Measurements from ENCODE around the gene CCL21.

The CCL21 gene

DNA sequence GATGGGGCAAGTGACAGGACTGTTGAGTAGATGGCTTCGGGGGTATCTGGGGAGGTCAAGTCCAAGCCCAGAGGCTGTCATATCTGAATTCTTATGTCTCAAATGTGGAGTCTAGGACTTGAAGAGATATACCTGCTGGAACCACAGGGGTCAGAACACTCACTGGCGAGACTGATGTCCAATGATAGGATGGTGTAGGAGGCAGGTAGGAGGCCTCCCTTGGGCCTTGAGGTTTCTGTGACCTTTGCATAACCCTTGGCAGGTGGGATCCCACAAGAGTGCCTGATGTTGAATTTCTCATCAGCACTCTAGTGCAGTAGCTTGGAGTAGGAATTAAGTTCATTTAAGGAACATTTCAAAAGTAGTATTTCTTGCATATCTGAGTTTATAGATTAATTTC lies 2.8 kb downstream of the CCL21 start:
- no peak for DNase-seq (ENCODE audit: low read depth in 2 of 2)

DNA sequence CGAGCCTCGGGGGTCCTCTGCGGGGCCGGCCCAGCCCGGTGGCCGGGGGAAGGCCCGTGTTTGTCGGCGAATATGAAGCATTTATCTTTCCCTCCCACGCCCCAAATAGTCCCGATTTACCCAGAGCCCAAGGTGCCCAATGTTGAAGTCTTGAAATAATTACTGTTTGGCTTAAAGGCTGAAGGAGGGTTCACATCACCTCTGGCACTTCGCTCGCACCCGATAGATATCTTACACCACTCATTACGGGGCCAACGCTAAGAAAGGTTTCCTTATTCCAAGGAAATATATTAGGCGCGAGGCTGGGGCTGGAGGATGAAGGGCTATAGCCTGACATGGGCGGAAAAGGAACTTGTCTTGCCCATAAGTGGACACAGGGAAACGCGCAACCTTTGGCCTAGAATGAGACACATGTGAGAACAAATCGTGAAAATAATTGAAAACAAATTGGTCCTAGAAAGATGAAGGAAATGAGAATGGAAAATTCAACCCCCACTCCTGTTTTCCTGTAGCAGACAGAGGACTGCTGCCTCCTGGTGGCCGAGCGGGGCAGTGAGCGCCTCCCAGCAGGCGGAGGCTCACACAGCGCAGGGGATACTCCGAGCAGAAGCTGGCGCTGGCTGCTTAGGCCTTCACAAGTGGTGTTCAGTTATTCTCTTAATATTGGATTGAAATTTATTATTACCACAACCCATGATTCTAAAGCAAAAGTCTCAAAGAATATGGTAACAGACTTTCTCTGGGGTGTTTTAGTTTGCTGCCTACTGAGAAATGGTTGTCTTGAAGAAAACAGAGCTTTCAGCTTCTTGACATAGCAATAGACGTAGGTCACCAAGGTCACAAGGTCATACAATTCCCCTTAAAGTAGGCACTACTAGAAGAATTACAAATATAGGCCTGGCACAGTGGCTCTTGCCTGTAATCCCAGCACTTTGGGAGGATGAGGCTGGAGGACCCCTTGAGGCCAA lies 7.9 kb downstream of the CCL21 start:
- peak; percentile 62 to 72 for DNase-seq (ENCODE audit: low read depth in 2 of 2)

DNA sequence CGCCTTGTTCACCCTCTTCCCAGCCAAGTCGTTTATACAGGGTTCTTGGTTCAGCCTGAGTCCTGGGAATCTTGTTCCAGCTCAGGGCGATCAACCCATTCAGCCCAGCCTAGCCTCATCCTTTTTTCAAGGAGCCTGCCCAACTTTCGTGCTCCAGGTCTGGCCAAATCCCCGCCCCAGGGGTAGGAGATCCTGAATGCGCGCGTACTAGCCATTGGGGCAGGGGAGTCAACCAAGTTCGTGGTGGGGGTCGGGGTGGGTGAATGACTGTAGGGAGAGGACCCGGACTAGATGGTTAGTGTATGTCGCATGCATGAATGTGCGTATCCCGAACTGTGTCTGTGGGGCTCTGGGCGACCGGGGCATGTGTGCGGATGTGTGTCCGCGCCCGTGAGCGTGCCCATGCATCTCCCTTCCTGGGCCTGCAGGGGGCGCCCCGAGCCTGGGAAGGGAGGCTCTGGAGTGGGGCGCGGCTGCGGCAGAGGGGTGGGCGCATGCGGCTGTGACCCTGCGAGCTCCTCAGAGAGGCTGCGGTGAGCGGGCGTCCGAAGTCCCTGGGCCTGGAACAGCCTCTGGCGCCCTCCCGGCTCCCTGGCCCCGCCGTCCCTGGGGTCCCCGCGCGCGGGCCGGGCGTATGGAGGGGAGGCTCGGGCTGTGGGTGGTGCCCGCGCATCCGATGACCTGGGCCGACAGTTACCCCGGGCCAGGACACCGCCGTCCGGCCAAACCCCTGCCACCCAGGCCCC lies 8.7 kb downstream of the CCL21 start:
- DNase-seq (ENCODE audit: low read depth in 2 of 2), result peak; percentile 41 to 58

DNA sequence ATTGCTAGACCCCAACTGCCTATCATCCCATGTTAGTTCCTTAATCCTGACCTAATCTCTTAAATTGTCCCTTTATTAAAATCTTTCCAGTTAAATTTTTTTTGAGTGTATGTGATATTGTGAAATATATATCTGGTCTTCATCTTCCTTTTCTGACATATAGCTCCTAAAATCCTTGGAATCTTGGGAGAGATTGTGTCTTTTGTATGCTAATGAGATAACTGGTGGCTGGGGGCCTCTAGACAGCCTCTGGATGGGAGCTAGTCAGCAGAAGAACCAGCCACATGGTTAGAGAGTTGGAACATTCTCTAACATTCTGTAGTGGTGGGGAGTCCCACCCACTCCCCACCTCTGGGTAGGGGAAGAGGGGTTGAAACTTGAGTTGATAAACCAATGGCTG lies 15.1 kb downstream of the CCL21 start:
- no peak for DNase-seq (ENCODE audit: low read depth in 2 of 2)

DNA sequence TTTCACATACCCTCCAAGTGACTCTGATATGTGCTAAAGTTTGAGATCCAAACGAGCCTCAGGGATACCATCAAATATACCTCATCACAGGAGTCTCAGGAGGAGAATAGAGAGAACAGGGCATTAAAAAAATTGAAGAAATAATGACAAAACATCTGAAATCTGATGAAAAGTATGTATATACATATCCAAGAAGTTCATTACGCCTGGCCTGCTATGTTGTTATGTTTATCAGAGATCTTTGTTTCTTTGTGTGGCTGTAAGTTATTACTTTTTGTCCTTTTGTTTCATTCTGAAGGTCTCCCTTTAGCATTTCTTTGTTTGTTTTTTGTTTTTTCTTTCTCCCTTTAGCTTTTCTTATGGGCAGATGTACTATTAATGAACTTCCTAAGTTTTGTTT lies 16.4 kb downstream of the CCL21 start:
- no peak for DNase-seq (ENCODE audit: low read depth in 2 of 2)

DNA sequence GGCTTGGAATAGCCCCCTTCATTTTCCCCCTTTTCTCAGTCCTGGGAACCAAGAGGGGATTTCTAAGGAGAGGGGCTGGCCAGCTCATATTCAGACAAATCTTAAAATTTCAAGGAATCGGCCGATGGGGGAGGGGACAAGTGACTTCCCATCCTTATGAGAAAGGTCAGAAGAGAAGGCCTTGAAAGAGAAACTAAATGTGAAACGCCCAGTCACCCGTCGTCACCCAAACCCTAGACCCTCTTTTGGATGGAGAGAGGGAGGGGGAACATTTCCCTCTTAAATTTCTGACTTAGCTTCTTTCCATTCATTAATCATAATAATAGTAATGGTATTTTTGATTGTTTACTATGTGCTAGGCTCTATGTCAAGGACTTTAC lies 18.0 kb downstream of the CCL21 start:
- no peak for DNase-seq (ENCODE audit: low read depth in 2 of 2)

DNA sequence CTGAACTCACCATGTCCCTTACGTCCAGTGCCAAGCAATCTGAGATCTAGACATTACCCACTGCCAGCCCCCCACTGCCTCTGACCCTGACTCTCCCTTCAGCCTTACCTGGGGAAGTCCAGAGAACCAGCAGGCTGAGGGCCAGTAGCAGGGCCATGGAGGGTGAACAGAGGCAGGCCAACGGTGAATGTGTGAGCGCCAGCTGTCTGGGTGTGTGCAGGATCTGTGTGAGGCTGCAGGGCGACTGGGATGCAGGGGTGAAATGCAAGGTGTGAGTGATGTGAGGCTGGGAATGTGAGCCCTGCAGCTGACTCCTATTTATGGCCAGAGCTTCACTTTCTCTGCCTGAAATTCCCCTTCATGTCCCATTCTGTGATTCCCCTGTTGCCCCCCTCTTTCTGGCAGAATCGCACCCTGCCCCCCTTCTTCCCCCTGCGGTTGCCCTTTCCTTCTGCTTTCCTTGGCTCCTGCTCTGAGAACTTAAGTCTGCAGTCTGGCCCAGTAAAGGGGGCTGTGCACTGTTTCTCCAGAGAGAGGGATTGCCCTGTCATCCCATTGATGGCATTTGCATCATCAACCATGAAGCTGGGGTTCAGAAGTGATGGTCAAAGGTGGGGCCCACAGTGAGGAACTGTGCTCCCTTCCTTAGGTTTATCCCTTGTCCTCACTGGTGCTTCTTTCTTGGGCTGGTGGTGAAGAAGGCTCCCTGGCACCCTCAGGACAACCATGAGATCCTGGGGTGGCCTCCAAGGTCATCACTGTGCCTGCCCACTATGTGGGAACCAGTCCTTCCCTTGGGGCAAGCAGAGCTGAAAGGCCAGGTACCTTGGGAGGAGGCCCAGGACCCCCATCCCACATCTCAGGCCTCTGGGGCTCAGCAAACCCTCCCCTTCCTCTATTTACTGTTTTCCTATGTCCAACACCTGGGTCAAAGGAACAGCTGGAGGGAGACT lies 18.7 kb downstream of the CCL21 start, which contains the start of gene CCL19:
TSS of gene CCL19 (minus strand) at position 294 of the 953 bp plus-strand sequence. CDS start at position 157, 137 bp downstream.
- no peak for DNase-seq (ENCODE audit: low read depth in 2 of 2)

DNA sequence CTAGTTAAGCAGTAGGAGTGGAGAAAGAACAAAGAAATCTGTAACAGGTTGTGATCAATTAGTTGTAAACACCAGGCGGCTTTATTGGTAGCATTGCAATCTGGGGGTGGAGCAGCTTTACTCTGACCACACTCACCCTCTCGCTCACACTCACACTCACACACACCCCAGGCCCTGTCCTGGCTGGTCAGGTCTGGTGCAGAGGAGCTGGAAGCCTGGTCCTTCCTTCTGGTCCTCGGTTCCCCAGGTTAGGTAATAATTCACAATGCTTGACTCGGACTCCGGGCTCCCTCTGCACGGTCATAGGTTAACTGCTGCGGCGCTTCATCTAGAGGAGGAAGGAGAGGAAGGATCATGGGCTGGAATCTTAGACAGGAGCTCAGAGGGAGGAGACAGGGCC lies 20.4 kb downstream of the CCL21 start:
- no peak for DNase-seq (ENCODE audit: low read depth in 2 of 2)

DNA sequence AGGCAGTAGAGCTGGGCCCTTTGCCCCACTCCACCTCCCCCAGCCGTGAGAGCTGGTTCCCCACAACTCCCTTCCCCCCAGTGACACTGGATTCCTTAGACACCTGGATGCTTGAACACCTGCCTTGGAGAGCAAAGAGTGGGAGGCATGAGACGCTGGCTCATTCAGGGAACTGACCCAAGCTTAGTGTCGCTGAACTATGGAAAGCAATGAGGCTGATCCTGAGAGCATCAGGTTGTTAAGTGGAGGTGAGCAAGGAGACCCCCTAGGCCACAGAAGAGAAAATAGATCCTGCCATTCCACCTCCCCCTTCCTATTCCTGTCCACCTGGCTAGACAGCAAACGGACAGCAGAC lies 20.8 kb downstream of the CCL21 start:
- DNase-seq (ENCODE audit: low read depth in 2 of 2), result no peak

DNA sequence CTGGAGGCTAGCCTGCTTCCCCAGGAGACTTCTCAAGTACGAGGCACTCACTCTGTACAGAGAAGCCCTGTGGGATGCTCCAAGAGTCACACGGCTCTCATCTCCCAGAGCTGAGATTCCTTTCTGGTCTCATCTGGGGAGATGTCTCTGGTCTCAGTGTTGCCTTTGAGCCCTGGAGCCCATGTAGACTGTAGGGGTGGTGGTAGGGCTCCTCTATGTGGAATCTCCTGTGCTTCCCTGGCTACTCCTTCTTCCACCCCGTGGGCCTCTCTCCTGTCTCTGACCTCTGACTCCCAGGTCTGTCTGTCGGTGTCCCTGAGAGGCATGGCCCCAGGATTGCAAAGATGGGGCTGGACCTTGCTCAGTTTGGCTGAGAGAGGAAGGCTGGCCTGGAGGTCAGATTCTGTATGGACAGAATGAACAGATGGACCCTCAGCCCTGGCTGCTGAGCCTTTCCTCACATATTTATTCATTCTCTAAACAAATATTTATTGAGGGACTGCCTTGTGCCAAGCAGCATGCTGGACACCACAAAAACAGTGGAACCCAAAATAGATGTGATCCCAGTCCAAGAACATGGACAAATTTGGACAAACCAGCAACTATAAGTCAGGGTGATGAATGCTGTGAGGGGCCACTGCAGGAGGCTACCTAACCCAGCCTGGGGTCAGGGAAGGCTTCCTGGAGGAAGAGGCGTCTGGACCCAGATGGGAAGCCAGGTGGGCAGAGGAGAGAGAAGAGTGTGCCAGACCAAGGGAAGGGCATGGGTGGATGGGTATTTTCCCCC lies 21.4 kb downstream of the CCL21 start:
- DNase-seq (ENCODE audit: low read depth in 2 of 2), result no peak

DNA sequence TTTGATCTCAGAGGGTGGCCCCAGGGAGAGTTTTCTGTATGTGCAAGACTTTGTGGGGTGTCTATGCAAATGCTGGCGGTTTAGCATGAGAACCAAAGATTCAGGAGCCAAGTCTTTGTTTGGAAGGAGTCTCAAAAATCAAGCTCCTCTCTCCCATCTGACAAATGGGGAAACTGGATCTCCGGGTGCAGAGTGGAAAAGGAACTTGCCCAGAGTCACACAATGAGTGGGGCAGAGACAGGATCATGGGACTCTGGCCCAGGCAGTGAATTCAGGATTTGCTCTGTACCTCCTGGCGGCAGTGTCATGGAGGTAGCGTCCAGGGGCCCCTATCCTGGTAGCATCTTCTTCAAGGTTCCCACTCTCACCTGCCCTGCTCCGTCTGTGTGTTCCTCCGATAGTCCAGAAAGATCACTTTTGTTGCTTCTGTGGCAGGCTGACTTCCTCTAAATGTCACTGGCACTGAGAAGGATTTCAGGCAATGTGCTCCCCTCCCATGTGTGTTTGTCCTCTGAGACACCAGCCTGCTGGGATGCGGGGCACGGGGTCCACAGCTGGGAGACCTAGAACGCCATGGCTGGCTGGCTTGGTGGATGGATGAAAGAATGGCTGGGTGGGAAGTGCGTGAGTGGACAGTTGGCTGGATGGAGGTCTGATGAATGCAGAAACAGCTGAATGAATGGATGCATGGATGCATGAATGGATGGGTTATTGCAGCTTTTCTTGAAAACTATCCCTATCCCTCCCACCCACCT lies 22.5 kb downstream of the CCL21 start:
- no peak for DNase-seq (ENCODE audit: low read depth in 2 of 2)

DNA sequence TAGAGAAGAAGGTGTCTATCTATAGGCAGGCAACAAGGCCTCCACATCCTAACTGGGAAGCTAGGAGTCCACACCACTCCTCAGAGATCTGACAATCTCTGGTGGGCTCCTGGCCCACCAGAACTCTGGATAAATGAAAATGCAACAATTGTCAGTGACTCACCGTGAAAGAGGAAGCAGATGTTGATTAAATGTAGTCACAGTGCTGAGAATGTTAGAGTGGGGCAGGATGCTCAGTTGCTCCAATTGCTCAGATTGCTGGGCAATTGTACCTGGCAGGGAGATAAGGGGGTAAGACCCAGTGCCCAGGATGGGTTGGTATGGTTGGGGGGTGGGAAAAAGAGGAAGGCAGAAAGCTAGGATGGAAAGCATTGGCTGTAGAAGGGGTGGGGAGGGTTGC lies 23.2 kb downstream of the CCL21 start:
- DNase-seq (ENCODE audit: low read depth in 2 of 2), result no peak

DNA sequence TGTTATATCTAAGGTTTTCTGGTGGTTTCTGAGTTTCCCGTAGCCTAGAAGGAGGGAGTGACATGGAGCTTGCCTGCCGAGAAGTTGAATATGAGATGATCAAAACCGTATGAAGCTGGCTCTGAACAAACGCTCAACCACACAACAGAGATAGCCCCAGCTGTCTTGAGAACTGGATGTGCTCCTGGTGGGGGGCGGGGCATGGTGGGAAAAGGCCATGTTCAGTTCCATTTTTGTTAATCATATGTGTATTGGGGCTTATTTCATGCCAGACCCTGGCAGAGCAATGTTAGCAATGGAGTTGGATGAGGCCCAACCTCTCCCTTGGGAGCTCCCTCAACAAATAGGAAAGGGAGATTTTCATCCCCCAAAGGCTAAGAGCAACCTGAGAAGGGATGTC lies 23.7 kb downstream of the CCL21 start:
- DNase-seq (ENCODE audit: low read depth in 2 of 2), result no peak

DNA sequence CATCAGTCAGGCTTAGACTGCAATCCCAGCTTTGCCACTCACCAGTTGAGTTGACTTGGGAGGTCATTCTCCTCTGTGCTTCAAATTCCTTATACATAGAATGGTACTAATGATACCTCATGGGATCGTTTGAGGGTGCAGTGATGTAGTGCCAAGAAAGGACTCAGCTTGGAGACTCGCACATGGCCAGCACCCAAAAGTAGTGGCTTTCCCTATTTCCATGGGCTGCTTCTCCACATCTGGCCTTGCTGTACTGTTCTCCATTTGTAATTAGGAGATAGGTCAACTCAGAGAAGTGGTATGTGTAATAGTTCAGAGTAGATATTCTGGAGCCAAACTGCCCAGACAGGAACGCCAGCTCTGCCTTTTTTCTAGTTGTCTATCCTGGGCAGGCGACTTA lies 24.3 kb downstream of the CCL21 start:
- DNase-seq (ENCODE audit: low read depth in 2 of 2), result no peak

DNA sequence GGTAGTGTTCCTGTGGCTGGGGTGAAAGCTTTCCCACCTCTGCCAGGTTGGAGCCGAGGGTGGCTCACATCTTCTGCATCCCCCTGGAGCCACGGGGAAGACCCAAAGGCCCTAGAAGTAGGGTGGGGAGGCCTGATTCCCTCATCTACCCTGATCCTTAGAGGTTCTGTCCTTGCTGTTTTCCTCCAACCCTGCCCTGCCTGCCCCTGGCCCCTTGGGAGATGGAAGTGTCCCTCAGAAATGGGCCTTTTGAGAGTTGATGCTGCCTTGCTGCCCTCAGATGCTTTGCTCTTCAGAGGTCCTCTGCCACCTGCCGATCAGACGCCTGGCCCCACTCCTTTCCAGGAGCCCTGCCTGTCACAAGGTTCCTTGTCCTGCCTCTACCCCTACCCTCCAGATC lies 25.1 kb downstream of the CCL21 start:
- no peak for DNase-seq (ENCODE audit: low read depth in 2 of 2)

DNA sequence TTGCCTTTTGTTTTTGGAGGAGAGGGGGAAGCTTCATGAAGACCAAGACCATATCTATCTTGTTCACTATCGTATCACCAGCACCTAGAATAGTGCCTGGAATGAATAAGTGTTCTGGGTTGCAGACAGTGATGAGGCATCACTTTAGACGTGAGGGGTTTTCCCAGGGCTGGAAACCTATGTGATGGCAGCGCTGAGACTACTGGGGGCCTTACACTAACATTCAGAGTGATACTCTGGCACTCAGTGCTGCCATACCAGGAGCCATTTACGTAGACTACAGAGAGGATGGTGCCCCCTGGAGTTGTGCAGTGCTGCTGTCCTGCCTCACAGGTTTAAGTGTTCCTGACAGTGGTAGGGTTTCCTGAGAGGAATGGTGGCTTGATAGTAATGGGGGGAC lies 25.8 kb downstream of the CCL21 start:
- no peak for DNase-seq (ENCODE audit: low read depth in 2 of 2)

DNA sequence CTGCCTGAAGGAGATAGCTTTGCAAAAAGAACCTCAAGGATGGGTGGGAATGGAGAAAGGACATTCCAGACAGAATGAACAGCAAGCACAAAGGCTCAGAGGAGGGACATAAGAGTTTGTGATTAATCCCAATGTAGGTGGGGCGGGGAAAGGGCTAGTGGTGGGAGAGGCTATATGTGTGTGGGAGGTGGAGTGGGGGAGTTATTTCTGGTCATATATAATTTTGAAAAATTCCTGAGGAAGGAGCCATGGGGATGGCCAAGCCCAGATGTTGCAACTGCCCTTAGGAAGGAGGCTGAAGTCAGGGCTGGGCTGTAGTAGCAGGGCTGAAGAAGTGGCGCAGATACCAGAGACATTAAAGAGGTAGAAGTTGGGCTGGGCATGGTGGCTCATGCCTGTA lies 34.1 kb downstream of the CCL21 start:
- DNase-seq (ENCODE audit: low read depth in 2 of 2), result no peak

DNA sequence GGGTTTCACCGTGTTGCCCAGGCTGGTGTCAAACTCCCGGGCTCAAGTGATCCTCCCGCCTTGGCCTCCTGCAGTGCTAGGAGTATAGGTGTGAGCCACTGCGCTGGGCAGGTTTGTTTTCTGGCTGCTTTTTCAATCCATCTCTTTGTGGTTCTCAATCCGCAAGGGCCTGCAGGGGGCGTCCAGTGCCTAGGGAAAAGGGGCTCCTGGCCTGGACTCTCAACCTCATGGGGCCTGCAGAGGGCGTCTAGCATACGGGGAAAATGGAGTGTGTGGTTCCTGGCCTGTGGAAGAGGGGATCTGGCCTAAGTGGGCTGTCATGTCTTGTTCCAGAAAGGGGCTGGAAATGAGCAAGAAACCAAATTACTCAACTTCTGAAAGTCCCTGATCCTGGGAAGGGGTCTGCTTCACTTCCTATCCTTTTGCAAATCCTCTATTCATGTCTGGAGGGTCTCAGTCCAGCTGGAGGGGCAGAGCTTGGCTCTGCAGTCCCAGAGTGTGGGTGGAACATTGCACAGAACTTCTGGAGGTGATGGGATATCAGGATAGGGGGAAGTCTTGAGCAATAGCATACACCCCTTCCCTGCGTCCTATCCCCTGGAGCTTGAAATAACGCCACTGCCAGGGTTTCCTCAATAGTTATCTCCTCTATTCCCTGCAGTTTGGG lies 34.8 kb downstream of the CCL21 start:
- DNase-seq (ENCODE audit: low read depth in 2 of 2), result peak in 1 of 2 donors; percentile 33

DNA sequence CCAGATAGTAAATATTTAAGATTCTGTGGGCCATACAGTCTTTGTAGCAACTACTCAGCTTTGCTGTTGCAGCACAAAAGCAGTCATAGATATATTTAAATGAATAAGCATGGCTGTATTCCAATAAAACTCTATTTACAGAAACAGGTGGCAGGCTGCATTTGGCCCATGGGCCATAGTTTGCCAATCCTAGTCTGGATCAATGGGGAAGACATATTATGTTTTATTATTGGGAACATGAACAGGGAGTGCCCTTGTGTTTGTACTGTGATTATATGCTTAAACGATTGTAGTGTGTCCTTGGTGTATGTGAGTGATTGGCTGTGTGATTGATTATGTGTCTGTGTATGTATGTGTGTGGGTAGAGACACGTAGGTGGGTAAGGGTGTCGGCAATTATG lies 35.5 kb downstream of the CCL21 start:
- no peak for DNase-seq (ENCODE audit: low read depth in 2 of 2)

DNA sequence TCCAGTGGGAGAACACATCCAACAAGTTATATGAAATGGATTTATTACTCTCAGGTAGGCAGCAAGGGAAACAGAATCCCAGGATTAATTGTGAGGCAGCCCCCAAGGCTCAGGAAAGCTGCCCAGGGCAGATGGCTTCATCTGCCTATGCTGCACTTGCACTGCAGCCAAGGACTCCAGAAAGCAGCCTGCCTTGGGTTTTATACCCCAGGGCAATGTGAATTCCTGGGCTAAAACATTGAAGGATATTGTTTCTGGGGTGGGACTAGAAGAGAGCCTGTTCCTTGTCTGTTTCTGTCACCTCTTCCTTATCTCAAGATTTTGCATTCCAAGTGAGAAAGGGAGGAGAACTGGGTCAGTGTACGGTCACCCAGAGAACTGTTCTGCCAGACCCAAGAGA lies 38.6 kb downstream of the CCL21 start:
- no peak for DNase-seq (ENCODE audit: low read depth in 2 of 2)
